ELF-1 (cell line): Measurements from ENCODE around the gene SPTLC1.

Experiments
- DNase-seq: peaks from one replicate; pipeline ENCODE4 v3.0.0-alpha.2; 2016; ENCODE audit warnings: low read depth, low spot score

The SPTLC1 gene

GRCh38 chr9:91986248-91986647 lies 129.0 kb downstream of the SPTLC1 start:
- no peak for DNase-seq

DNA sequence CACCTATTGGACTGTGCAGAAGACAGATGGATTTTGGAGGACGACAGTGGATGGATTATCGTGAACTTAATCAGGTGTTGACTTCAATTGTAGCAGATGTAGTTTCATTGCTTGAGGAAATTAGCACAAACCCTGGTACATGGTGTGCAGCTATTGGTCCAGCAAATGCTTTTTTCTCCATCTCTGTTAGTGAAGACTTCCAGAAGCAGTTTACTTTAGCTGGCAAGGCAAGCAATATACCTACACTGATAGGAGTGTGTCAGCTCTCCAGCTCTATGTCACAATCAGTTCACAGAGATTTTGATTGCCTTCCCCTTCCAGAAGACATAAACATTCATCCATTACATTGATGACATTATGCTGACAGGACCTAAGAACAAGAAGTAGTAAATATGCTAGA lies 129.5 kb downstream of the SPTLC1 start:
- DNase-seq: no peak
